ENCODE measurements around the gene SLC41A2. TPM values are rescaled to one million over a fixed set of nuclear protein-coding genes. Genes with fewer than 3 reads are reported as not detected.

Gene SLC41A2
- total and polyA plus RNA-seq, 9 of the 15 experiments (the other 6 are each of a cell fraction or from before 2014, with no cell fraction given): 0.01 to 0.89 (median 0.16) TPM; not detected in 1

DNA sequence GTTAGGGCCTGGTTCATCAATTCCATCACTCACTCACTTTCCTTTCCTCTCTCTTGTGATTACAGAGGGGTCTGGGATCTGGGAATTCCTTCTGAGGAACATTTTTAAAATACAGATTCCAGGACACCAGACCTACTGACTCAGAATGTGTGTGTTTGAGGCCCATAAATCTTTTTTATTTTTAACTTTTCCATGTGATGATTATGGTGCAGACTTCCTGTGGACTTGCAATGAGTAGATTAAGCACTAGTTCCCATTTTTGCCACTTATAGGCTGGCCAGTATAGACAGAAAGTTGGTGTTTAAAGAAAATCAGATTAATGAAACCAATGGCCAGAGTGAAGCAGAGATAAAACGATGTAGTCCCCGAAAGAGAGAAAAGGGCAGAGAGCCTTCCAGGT, 28.1 kb downstream of the SLC41A2 start:
- no peak overlapping the region for H3K4me2 ChIP-seq (ENCODE audit: insufficient read depth, low read length)
- H2AFZ ChIP-seq (ENCODE audit: low read depth, low read length): no peak overlapping the region
- no peak overlapping the region for H3K9ac ChIP-seq (ENCODE audit: insufficient read depth in 1 of 2, low read depth in 2 of 2, low read length in 2 of 2)
- H3K36me3 ChIP-seq (ENCODE audit: control insufficient read depth, insufficient read depth, low read length): no peaks in the 10 kb centered on the region
- H3K27ac ChIP-seq (ENCODE audit: extremely low read depth, low read depth, low read length): no peak overlapping the region
- ATAC-seq (no peak), DNase-seq (ENCODE audit: extremely low read depth in 1 of 4, low spot score in 3 of 4) (no peak), FAIRE-seq (no peak)
- peaks cover 0 to 8% of the 10 kb centered on the region in 2 experiments; a peak in 3 of 5 replicates for H3K27me3 ChIP-seq (ENCODE audit: control insufficient read depth in 2 of 2, insufficient read depth in 2 of 2, low read length in 2 of 2)
- BruUV-seq (replicated peaks): no TSS peak
- no peaks in the 10 kb centered on the region for H3K79me2 ChIP-seq (ENCODE audit: control insufficient read depth, insufficient read depth, low read length)
- ChIA-PET POLR2A (interaction anchor here (1.2 kb wide), 1 partner anchor 11 kb away, joined by 3 read pairs; no protein-coding TSS in a partner anchor), CTCF (ENCODE audit: low intra/inter-chr PET ratio) (no interaction called here)
- intact Hi-C loops (cut with micrococcal nuclease) (no loop called here), in situ Hi-C loops (cut with MboI) (no loop called here)
- TF ChIP-seq KLF1 (tag; IDR thresholded peaks at IDR 0.05) (no peak), SLC30A9 (CRISPR knock-in tag; IDR thresholded peaks at IDR 0.05) (no peak), ZNF175 (CRISPR knock-in tag; IDR thresholded peaks at IDR 0.05; ENCODE audit: low read depth) (no peak), MEF2D (tag; conservative IDR thresholded peaks at IDR 0.05; ENCODE audit: low read depth) (peak; percentile 71; the same call in 1 of the 2 replicates)
- TF ChIP-seq, protein P1, sequence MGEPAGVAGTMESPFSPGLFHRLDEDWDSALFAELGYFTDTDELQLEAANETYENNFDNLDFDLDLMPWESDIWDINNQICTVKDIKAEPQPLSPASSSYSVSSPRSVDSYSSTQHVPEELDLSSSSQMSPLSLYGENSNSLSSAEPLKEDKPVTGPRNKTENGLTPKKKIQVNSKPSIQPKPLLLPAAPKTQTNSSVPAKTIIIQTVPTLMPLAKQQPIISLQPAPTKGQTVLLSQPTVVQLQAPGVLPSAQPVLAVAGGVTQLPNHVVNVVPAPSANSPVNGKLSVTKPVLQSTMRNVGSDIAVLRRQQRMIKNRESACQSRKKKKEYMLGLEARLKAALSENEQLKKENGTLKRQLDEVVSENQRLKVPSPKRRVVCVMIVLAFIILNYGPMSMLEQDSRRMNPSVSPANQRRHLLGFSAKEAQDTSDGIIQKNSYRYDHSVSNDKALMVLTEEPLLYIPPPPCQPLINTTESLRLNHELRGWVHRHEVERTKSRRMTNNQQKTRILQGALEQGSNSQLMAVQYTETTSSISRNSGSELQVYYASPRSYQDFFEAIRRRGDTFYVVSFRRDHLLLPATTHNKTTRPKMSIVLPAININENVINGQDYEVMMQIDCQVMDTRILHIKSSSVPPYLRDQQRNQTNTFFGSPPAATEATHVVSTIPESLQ (CRISPR knock-in tag; IDR thresholded peaks at IDR 0.05): no peak
- TF ChIP-seq, protein P2, sequence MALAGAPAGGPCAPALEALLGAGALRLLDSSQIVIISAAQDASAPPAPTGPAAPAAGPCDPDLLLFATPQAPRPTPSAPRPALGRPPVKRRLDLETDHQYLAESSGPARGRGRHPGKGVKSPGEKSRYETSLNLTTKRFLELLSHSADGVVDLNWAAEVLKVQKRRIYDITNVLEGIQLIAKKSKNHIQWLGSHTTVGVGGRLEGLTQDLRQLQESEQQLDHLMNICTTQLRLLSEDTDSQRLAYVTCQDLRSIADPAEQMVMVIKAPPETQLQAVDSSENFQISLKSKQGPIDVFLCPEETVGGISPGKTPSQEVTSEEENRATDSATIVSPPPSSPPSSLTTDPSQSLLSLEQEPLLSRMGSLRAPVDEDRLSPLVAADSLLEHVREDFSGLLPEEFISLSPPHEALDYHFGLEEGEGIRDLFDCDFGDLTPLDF (CRISPR knock-in tag; IDR thresholded peaks at IDR 0.05): no peak
- H4K20me1 ChIP-seq (replicated peaks; ENCODE audit: control insufficient read depth, insufficient read depth, low read length): no peaks in the 10 kb centered on the region
- WGBS (ENCODE audit: insufficient coverage, low coverage, missing lambda C conversion rate): 0% methylated on average over 2 of the region's 2 CpGs
- H3K4me3 ChIP-seq: no peak overlapping the region
- no peaks in the 10 kb centered on the region for H3K9me3 ChIP-seq (replicated peaks; ENCODE audit: control insufficient read depth, insufficient read depth, low read depth, low read length)
- no peaks in the 10 kb centered on the region for H3K4me1 ChIP-seq (replicated peaks in 1 of 2; ENCODE audit: control insufficient read depth in 2 of 2, insufficient read depth in 2 of 2, low read length in 2 of 2)
- no peaks in the 10 kb centered on the region for H3K9me1 ChIP-seq (ENCODE audit: control insufficient read depth, insufficient read depth, low read length)

Measured in K562 (cell line).